Kidney (tissue), 14 donors: Measurements from ENCODE around the gene CTNND2. TPM values are rescaled to one million over a fixed set of nuclear protein-coding genes. Genes with fewer than 3 reads are reported as not detected.
A peak's percentile ranks its signal among the peaks of the same experiment; 100 is the strongest.

Experiments used
- DNase-seq, 5 donors: peaks; one replicate each; pipeline ENCODE4 v3.0.0-alpha.2; 2013 to 2020
- FAIRE-seq: peaks from 2 replicates; lab custom pipeline; 2012; peaks lifted over from hg19 to GRCh38; lab: Jason Lieb, UNC
- H3K27ac ChIP-seq, 2 donors: one replicate each; pipeline ENCODE4 v1.7.0; 2013; ENCODE audit warnings: low read depth in 2 of 2, low read length in 2 of 2, inconsistent platforms in 1 of 2
- H3K27me3 ChIP-seq: one replicate; pipeline ENCODE4 v1.7.1; 2013; ENCODE audit warnings: low read length, inconsistent platforms; ENCODE audit not compliant: control insufficient read depth, insufficient read depth
- H3K36me3 ChIP-seq, 3 donors: one replicate each; pipeline versions ENCODE4 v1.7.0 to v1.7.1; 2013; ENCODE audit warnings: low read length in 3 of 3, control low read depth in 1 of 3, inconsistent platforms in 1 of 3; ENCODE audit not compliant: insufficient read depth in 3 of 3, control insufficient read depth in 2 of 3
- H3K4me1 ChIP-seq, 3 donors: one replicate each; pipeline versions ENCODE4 v1.7.0 to v1.7.1; 2013; ENCODE audit warnings: low read length in 3 of 3, inconsistent platforms in 1 of 3, low read depth in 1 of 3; ENCODE audit not compliant: control insufficient read depth in 2 of 3, insufficient read depth in 2 of 3
- H3K4me3 ChIP-seq, 3 donors: one replicate each; pipeline versions ENCODE4 v1.7.0 to v1.8.1; 2013; ENCODE audit warnings: low read length in 3 of 3, control low read depth in 1 of 3, inconsistent platforms in 1 of 3
- H3K9ac ChIP-seq, 3 donors: one replicate each; pipeline versions ENCODE4 v1.7.0 to v1.7.1; 2013; ENCODE audit warnings: low read length in 3 of 3, control low read depth in 1 of 3, inconsistent platforms in 1 of 3
- H3K9me3 ChIP-seq, 3 donors: one replicate each; pipeline versions ENCODE4 v1.7.0 to v1.7.1; 2013; ENCODE audit warnings: low read length in 3 of 3, control low read depth in 1 of 3, inconsistent platforms in 1 of 3; ENCODE audit not compliant: control insufficient read depth in 2 of 3, insufficient read depth in 1 of 3
- intact Hi-C: fragments of 100-400 bp; cut with DNase I; formaldehyde crosslinking; loops from one replicate; pipeline ENCODE4 v1.11.1; 2022
- polyA plus RNA-seq: library from polyadenylated mRNA; stranded (reverse); fragments of 350-450 nt; fragmentation: Illumina TruSeq; extraction: RNeasy Lipid Tissue Mini Kit (QIAGEN cat#74804); gene quantifications from one replicate; pipeline ENCODE4 v1.2.3, GENCODE V29; 2014; ENCODE audit warnings: low read depth, low replicate concordance; ENCODE audit not compliant: insufficient read depth
- total RNA-seq: library from RNA; stranded (reverse); fragmentation: NEBNext Ultra II Directional; extraction: Animal tissue kit (Norgen Biotek cat#: 25700); gene quantifications from one replicate; pipeline ENCODE4 v1.2.1, GENCODE V29; 2021
- TF ChIP-seq, protein P1 (sequence below): IDR thresholded peaks from 3 replicates; pipeline ENCODE4 v1.5.1; 2012; ENCODE audit warnings: mild to moderate bottlenecking, moderate library complexity, borderline replicate concordance; ENCODE audit not compliant: insufficient read depth; ENCODE audit errors: extremely low read depth
- donor health status: control.
- donor health status: control.
- donor health status: control.
- donor health status: control.
- donor health status: control.
- donor health status: DM: yes; HTN: yes; CAD: no.
- donor health status: Normal renal cell carcinoma (clear cell type).

Gene CTNND2
- total and polyA plus RNA-seq, 2 donors from 2014 or later, result 0.15 to 0.79 TPM

DNA sequence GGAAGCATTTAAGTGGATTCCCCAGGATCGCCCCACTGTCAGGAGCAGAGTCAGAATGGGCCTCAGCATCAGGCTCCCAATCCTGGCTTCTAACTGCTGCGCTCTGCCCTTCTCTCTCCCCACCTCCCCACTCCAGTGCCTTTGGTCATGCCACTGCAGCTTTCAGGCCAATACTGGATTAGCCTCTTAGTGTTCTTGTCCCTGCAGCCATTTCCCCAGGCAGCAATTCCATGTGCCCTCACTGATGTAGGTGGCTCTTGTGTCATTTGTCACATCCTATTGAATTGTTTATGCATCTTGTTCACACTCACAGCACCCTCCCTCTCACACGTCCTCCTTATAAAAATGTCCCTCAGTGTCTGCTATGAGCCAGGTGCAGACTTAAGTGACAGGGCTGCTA is 599.0 kb downstream of the CTNND2 start:
- no peak overlapping the region for H3K4me3 ChIP-seq
- no peak for FAIRE-seq

DNA sequence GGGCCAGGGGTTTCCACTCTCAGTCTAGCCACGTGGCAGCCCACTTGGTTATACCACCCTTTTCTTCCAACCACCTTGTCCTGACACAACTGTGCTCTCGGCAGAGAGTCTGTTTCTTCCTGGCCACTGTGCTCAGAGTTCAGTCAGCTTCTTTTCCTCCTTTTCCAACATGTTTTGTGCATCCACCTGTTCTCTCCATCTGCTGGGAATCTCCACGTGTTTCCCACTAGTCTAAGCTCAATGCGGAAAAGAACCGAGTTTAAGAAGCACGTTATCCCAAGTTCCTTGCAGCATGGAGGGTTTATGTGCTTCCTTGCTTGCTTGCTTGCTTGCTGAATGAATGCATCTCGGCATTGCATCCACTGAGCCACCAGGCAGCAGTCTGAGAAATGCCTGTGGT is 599.6 kb downstream of the CTNND2 start:
- Histone ChIP-seq H3K27me3 (no peaks in the 10 kb centered on the region), H3K9ac (no peak overlapping the region), H3K4me3 (no peak overlapping the region), H3K27ac (no peak overlapping the region), H3K36me3 (no peaks in the 10 kb centered on the region), H3K9me3 (no peaks in the 10 kb centered on the region), H3K4me1 (no peaks in the 10 kb centered on the region)
- DNase-seq, result no peak
- FAIRE-seq, result no peak
- TF ChIP-seq, protein P1, sequence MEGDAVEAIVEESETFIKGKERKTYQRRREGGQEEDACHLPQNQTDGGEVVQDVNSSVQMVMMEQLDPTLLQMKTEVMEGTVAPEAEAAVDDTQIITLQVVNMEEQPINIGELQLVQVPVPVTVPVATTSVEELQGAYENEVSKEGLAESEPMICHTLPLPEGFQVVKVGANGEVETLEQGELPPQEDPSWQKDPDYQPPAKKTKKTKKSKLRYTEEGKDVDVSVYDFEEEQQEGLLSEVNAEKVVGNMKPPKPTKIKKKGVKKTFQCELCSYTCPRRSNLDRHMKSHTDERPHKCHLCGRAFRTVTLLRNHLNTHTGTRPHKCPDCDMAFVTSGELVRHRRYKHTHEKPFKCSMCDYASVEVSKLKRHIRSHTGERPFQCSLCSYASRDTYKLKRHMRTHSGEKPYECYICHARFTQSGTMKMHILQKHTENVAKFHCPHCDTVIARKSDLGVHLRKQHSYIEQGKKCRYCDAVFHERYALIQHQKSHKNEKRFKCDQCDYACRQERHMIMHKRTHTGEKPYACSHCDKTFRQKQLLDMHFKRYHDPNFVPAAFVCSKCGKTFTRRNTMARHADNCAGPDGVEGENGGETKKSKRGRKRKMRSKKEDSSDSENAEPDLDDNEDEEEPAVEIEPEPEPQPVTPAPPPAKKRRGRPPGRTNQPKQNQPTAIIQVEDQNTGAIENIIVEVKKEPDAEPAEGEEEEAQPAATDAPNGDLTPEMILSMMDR, result no peak
- intact Hi-C loops, result no loop called here

More for the DNA sequence above, 599.0 kb downstream of the CTNND2 start:
- H3K27ac ChIP-seq, result no peak overlapping the region
- no peak overlapping the region for H3K9ac ChIP-seq
- no peaks in the 10 kb centered on the region for H3K36me3 ChIP-seq
- H3K9me3 ChIP-seq, result no peaks in the 10 kb centered on the region
- TF ChIP-seq, protein P1, result no peak
- H3K4me1 ChIP-seq, result no peaks in the 10 kb centered on the region
- H3K27me3 ChIP-seq, result no peaks in the 10 kb centered on the region
- no peak for DNase-seq
- intact Hi-C loops, result no loop called here

DNA sequence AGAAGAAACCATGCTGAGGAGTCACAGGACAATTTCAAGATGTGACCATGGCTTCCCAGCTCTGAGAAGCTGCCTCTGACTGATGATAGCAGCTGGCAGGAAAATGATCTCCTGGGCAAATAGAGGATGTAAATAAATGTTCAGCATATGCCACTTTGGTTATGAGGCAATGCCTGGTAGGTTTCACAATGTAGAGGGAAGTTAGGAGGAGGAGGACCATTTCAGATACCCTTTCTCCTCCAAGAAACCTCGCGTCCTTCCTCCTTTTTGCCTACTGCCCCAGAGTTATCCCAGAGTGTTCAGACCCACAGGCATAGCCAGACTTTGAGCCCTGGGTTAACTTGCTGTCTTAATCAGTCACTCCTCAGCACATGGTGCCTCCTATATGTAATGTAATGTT is 601.6 kb downstream of the CTNND2 start:
- Histone ChIP-seq H3K27ac (no peak overlapping the region), H3K4me3 (no peak overlapping the region), H3K36me3 (no peaks in the 10 kb centered on the region), H3K9me3 (no peaks in the 10 kb centered on the region), H3K27me3 (no peaks in the 10 kb centered on the region), H3K4me1 (no peaks in the 10 kb centered on the region), H3K9ac (no peak overlapping the region)
- DNase-seq (no peak), FAIRE-seq (no peak)
- TF ChIP-seq, protein P1, result no peak
- intact Hi-C loops, result no loop called here

DNA sequence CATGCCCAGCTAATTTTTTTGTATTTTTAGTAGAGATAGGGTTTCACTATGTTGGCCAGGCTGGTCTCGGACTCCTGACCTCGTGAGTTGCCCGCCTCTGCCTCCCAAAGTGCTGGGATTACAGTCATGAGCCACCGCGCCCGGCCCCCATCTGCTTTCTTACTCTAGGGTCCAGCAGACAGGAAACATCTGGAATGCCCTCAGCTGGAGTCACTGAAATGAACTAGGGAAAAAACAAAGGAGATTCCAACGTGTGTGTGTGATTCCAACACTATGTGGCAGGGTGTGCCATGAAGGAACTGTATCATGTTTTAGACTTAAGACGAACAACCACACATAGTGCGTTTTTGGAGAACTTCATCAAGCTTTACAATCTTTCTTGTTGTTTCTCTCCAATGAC is 603.1 kb downstream of the CTNND2 start:
- intact Hi-C loops, result no loop called here
- Histone ChIP-seq H3K9ac (no peak overlapping the region), H3K9me3 (no peaks in the 10 kb centered on the region), H3K27ac (no peak overlapping the region), H3K36me3 (no peaks in the 10 kb centered on the region), H3K27me3 (no peaks in the 10 kb centered on the region), H3K4me1 (no peaks in the 10 kb centered on the region), H3K4me3 (no peak overlapping the region)
- TF ChIP-seq, protein P1, result no peak
- no peak for FAIRE-seq
- peak in 2 of 5 donors; percentile 9 to 17 for DNase-seq
